GM15510 (cell line): ENCODE measurements around the gene LMAN1L.
A peak's percentile ranks its signal among the peaks of the same experiment; 100 is the strongest.

ENCODE experiments used
- POLR2A ChIP-seq: IDR thresholded peaks from 3 replicates; pipeline ENCODE4 v1.6.1; 2011; ENCODE audit warnings: borderline replicate concordance; ENCODE audit not compliant: insufficient read length; ENCODE audit errors: extremely low read depth

LMAN1L gene

DNA sequence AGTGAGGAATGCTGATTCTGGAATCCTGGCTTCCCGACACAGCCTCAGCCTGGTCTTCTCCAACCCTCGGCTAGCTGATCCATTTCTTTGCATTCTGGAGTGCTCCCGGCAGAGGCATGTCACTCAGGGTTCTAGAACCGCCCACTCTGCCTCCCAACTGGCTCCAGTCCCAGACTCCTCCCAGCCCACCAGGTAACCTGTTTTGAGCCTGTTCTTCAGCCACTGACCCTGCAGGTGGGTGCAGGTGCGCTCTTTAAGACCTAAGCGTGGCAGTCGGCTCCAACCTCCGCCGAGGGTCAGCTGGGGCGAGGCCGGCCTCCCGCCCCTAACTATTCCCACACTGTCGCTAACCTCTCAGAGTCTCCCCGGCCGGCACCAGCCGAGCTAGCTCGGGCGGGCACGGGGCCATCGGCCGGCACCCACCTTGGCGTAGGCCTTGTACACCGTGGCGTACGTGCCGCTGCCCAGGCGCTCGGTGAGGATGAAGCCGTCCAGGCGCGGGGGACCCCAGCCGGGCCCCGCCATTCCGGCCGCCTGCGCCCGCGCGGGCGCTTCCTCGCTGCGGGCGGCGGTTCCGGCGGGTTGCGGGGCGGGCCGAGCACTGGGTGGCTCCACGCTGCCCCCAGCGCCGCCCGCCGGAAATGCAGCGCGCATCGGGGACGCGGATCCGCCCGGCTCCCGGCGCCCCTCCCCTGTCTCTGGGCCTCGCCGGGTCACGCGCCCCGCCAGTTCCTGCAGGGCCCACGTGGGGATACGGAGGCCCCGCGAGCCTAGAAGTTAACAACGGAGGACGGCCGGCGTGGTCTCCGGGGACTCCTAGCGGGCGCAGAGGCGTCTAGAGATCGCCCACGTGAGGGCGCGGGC lies 30.2 kb downstream of the LMAN1L start, which contains the start of gene ULK3:
Gene ULK3, minus strand, starts transcription at position 576 of the 864 bp plus-strand sequence. Its CDS starts 51 bp downstream, at position 525.
- TF ChIP-seq POLR2A: peak; percentile 56

DNA sequence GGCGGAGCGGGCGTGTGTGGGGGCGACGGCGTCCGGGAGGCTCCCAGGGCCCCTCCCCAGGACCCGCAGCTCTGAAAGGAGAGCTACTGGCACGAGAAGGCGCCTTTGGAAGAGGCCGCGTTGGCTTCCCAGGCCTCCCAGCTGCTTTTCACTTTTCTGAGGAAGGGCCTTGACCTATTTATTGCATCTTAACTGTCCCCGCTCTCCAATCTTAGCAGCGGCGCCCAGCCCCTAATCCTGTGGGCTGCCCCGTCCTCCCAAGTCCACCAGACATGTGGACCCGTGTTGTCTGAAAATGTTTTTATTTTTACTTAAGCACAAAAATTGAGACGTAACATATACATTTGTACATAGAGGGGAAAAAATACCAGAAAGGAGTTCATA lies 30.8 kb downstream of the LMAN1L start:
- no peak for TF ChIP-seq POLR2A

DNA sequence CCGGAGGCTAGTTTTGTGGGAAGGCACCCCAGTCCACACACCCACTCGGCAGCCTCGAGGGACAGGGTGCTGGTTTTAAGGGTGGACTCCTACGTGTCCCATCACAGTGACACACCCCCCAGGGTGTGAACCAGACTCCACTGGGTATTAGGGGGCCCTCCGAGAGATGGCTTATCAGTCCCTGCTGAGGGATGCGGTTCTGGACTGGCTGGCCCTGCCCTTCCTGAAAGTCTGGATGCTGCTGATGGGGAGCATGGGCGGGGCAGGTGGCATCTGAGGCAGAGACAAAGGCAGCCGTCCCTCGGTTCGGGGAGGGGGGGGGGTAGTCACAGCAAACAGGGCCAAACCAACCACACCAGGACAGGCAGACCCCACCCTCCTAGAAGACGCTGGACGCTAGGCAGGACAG lies 31.3 kb downstream of the LMAN1L start:
- TF ChIP-seq POLR2A: no peak

DNA sequence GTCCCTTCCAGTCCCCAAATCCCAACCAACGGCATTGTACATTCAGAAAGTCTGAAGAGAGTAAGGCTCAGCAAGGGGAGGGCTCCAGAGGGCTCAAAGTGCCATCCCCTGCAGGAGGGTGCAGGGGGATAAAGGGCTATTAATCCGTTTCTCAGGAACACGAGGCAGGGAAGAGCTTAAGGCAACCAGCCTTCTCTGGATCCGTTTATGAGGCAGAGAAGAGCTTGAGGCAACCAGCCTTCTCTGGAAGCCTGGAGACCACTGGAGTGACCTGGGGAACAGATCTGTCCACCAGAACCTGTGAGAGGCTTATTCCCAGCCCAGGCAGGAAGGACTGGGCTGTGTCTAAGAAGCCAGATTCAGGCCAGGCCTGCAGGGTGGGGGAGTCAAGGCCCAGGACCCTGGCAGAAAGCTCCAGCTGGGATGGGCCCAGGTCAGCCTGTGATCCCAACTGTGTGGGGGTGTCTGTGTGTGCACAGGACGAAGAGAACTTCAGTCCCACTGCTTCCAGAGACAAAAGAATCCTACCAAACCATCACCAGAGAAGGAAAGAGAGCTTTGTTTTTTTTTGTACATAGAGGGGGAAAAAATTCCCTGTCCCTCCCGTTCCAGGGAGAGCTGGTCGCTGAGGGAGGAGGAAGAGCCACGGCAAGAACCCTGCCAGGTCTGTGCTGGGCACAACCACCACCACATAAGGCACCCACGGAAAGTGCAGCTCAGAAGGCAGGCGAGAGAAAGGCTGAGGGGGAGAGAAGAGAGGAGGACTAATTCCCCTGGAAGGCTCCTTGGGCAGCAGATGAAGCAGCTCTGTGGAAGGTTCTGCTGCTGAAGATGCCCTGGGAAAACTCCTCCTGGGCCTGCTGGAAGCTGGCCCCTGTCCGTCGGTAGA lies 31.9 kb downstream of the LMAN1L start:
- no peak for TF ChIP-seq POLR2A

DNA sequence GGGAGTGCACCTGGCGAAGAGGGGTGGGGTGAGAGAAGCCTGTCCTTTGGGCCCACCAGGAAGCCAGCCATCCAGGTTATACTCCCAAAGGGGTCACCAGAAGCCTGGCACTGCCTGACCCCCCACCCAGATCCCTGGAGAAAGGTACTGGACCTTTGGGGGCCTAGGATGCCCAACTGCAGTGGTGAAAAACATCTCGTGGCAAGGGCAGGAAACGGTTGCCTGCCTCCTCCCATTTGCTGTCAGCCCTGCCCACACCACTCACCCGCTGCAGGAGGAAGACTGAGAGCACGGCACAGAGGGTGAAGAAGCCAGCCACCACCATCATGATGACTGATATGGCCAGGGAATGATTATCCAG lies 32.6 kb downstream of the LMAN1L start:
- TF ChIP-seq POLR2A: no peak

DNA sequence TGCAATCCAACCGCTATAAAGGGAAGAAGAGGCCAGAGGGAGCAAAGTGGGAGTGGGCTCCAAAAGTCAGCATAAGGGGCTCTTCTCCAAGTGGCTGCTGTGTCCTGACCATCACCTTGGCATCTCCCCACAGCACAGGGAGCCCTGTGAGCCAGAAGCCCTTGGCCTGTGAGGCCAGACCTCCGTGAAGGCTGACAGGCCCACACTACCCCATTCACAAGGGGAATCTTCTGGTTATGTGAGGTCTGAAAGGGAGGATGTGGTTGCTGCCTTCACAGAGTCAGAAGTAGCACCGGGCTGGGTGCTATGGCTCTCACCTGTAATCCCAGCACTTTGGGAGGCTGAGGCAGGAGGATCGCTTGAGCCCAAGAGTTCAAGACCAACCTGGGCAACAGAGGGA lies 32.9 kb downstream of the LMAN1L start:
- no peak for TF ChIP-seq POLR2A

DNA sequence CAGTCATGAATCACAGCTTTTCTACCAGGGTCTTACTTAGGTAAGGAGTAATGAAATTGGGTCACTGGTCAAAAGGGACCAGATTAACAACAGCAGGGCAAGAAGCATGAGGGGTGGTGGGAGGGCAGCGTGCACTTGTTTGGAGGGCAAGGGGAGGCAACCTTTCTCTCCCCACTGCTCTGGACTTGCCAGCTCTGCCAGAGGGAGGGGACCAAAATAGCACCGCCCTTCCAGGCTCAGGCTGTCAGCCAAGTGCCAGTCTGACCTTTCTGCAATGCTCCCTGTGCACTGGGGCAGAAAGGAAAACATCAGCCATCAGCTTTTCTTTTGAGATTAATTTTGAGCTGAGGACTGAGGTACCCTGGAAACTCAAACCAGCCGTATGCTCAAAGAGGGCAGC lies 34.8 kb downstream of the LMAN1L start:
- TF ChIP-seq POLR2A: no peak

DNA sequence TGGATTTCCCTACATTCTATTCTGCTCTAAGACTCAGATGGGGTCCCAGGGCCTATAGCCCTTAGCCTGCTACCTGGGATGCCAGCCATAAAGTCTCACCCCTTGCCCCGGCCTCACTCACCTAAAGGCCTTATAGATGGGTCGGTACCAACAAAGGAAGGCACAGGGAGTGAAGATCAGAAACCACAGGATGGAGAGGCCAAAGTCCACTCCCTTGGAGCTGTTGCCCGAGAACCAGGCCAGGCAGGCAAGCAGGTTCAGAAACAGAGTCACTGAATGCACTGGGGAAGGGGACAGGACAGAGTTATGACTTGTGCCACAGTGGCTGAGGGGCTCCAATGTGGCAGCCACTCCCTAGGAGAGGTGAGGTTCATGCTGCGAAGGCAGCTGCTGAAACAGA lies 37.8 kb downstream of the LMAN1L start:
- TF ChIP-seq POLR2A: no peak

DNA sequence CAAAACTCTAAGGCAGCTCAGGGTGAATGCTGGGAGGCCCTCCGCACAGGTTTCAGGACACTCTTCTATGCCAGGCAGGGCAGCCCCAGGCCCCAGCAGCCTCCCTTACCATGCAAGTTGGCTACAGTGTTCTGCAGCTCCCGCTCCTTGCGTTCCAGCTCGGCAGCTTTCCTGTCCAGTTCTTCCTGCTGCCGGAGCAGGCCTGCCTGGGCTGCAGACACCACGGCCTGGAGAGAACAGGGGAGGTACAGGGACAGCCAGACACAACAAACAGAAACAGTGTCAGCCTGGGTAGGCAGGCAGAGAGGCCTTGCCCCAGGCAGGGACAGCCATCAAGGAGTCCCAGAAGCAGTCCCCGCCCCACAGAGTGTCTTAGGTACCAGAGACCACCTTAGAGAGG lies 39.3 kb downstream of the LMAN1L start:
- TF ChIP-seq POLR2A: no peak

DNA sequence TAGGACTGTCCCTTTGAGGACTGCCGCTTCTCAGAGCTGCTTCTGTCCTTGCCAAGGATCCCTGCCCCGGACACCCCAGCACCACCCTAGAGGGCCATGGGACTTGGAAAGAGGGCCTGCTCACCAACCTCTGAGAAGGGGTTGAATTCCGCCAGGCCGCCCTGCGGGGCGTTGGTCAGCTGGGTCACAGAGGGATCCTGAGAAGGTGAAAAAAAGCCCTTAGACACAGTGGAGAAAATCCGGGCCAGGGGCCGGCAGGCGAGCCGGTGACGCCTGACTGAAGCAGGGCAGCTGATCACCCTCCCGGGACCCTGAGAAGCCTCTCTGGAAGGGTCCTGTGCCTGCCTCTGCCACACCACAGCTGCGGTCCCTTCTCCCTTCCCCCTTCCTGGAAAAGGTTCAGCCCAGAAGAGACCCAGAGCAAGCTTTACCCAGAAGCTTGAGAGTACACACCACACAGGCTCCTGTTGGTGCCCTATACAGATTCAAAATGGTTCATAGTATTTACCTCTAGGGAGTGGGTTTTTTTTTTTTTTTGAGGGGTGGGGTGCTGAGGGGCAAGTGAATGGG lies 41.9 kb downstream of the LMAN1L start:
- no peak for TF ChIP-seq POLR2A

DNA sequence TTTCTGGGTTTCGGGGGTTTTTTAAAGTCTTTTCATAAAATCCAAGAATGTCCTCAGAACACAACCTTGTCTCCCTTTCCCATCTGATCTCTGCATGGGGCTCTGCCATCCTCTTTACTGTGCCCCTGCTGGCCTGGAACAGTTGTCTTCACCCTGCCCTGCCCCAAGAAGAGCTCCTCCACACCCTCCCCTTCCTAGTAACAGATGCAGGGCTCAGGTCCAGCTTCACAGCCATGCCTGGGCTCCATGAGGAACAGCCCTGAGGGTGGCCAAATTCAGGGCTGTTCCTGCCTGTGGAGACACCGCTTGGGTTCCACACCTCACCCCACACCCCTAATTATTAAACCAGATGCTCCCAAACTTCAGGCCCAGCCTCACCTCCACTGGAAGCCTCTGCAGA lies 43.2 kb downstream of the LMAN1L start:
- TF ChIP-seq POLR2A: no peak

DNA sequence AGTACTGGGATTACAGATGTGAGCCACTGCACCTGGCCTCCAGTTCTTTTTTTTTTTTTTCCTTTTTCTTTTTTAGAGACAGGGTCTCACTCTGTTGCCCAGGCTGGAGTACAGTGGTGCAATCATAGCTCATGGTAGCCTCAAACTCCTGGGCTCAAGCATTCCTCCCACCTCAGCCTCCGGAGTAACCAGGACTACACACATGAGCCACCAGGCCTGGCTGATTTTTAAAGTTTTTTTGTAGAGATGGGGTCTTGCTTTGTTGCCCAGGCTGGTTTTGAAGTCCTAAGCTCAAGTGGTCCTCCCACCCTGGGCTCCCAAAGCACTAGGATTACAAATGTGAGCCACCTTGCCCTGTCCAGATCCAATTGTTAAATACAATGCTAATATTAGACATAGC lies 43.9 kb downstream of the LMAN1L start:
- no peak for TF ChIP-seq POLR2A

DNA sequence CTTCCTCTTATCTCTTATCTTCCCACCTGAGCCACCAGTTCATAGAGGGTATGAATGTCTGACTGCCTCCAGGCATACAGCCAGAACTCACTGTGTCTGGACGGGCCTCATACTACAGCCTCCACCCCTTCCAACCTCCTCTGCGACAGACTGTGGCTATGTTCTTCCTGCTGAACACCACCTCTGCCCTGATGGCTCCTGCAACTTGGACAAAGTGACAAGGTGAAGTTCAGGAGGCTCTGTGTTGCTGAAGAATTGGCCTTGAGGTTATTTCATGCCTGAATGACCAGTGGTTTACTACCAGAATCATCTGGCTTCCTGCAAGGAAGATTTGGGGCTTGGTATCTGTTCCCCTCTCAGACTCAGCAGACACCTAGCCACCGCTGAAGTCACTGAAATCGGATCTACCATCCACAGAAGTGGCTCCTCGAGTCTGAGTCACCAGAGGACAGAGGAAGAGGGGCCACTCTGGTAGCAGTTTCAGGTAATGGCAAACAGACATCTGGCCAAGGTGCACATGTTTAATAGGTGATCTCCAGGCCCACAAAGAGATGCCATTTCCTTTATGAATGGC lies 44.5 kb downstream of the LMAN1L start:
- no peak for TF ChIP-seq POLR2A

DNA sequence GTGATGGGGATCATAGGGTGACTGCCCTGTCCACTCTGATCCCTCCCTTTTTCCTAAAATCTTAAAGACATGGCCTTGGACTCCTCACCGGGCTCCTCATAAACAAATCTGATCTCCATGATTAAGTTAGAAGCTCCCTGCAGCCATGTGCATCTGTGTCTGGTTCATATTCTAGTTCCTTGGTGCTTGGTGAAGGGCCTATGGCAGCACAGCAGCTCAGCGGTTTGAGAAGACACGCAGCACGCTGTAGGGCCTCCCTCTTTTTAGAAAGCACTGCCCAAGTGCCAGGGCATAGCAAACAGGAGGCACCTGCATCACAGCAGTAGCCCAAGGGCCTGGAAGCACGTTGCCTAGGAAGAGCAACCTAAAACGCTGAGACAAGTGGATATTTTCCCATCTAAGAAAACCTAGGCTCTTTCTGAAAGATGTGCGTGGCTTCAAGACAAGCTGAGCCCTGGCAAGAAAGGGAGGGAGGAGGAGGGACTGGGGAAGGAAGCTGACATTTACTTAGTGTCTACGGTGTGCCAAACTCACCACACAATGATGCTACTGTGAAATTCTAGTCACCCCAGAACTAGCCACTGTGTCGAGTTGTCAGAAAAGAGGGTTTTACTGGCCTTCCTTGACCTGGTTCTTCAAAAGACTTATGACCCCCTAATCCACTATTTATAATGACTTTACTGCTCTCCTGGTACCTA lies 45.2 kb downstream of the LMAN1L start:
- TF ChIP-seq POLR2A: no peak

DNA sequence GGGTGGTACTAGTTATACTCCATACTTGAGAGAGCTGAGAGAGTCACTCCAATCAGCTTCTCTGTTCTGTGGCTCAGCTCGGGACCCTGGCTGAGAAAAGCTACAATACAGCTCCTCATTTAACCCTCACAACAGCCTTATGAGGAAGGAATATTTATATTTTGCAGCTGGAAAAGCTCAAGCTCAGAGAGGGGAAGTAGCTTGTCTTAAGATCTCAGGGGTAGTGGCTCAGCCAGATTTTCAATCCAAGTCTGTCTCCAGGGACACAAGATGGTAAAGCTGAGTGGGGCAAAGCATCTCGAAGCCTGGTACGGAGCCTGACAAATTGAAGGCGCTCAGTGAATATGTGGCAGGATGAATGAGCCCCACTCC lies 45.7 kb downstream of the LMAN1L start:
- no peak for TF ChIP-seq POLR2A

DNA sequence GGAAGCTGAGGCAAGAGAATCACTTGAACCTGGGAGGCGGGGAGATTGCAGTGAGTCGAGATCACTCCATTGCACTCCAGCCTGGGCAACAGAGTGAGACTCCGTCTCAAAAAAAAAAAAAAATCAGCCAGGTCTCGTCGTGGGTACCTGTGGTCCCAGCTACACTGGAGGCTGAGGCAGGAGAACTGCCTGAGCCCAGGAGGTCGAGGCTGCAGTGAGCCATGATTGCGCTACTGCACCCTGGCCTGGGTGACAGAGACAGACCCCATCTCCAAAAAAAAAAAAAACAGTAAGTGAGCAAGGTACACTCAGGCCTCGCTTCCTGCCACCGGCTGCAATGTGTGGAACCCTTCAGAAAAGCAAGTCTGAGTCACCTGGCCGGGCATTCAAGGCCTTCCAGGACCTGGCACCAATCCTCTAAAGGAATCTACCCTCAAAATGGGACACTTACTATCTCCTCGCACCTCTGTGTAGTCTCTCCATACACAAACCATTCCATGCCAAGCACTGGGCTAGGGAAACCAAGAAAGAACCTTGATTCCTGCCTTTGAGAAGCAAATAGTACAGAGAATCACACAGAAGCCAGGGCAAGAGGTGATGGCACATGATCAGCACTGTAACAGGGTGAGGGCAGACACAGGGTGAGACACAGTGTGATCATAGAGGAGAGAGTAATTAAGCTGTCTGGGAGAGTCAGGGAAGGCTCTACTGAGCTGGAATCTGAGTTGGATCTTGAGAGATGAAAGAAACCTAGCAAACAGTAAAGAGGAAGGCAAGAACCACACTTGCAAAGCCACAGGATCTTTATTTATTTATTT lies 50.8 kb downstream of the LMAN1L start:
- no peak for TF ChIP-seq POLR2A
